Mucosa of rectum (tissue), 2 donors: ENCODE results near the gene GYPB.
"Not testable (repeated sequence)": the region's sequence is repeated elsewhere in the genome, so short reads cannot be mapped to it uniquely, and the experiment has no call there.

Experiments
- H3K27ac ChIP-seq, 2 donors: one replicate each; pipeline ENCODE4 v1.7.0; 2013; ENCODE audit warnings: inconsistent platforms in 2 of 2, low read depth in 2 of 2, low read length in 2 of 2
- H3K27me3 ChIP-seq, 2 donors: one replicate each; pipeline ENCODE4 v1.7.0; 2013; ENCODE audit warnings: low read length in 2 of 2; ENCODE audit not compliant: control insufficient read depth in 2 of 2, insufficient read depth in 2 of 2
- H3K36me3 ChIP-seq, 2 donors: one replicate each; pipeline ENCODE4 v1.7.0; 2013; ENCODE audit warnings: low read length in 2 of 2; ENCODE audit not compliant: control insufficient read depth in 2 of 2, insufficient read depth in 2 of 2
- H3K4me1 ChIP-seq, 2 donors: one replicate each; pipeline ENCODE4 v1.7.0; 2013; ENCODE audit warnings: low read length in 2 of 2, mild to moderate bottlenecking in 1 of 2; ENCODE audit not compliant: control insufficient read depth in 2 of 2, insufficient read depth in 2 of 2
- H3K4me3 ChIP-seq, 2 donors: one replicate each; pipeline ENCODE4 v1.7.0; 2013; ENCODE audit warnings: low read length in 2 of 2
- H3K9ac ChIP-seq, 2 donors: one replicate each; pipeline ENCODE4 v1.7.0; 2013; ENCODE audit warnings: low read length in 2 of 2, low read depth in 1 of 2, mild to moderate bottlenecking in 1 of 2
- H3K9me3 ChIP-seq, 2 donors: one replicate each; pipeline ENCODE4 v1.7.0; 2013; ENCODE audit warnings: low read length in 2 of 2; ENCODE audit not compliant: control insufficient read depth in 2 of 2
- donor health status: healthy.
- donor health status: Normal muscosa, but diverticular disease.

The GYPB gene

GRCh38 chr4:144031875-144032274 lies 12.7 kb upstream of the GYPB start:
- H3K4me1 ChIP-seq, H3K27ac ChIP-seq, H3K9me3 ChIP-seq, H3K27me3 ChIP-seq, H3K36me3 ChIP-seq, H3K4me3 ChIP-seq, H3K9ac ChIP-seq: not testable (repeated sequence)

DNA sequence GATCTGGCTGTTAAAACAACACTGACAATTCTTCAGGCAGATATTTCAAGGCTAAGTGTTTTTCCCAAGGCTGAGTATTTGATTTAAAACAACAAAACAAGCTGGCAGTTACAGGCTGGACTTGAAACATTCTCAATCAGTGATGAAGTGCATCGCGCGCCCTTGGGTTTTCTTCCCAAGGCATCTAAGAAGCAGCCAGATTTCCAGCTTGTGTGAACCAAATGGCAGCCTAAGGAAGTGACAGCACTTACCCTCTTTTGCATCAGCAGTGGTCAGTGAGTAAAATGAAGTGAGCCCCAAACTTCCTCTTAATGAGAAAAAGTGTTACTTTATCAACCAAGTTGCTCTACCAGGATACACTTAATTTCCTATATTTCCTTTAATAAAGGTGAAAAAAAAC lies 12.2 kb upstream of the GYPB start:
- H3K27ac ChIP-seq, H3K27me3 ChIP-seq, H3K36me3 ChIP-seq, H3K9me3 ChIP-seq, H3K9ac ChIP-seq, H3K4me1 ChIP-seq, H3K4me3 ChIP-seq: not testable (repeated sequence)

GRCh38 chr4:144030708-144031107 lies 11.5 kb upstream of the GYPB start:
- not testable (repeated sequence) for H3K4me1 ChIP-seq, H3K4me3 ChIP-seq, H3K9me3 ChIP-seq, H3K36me3 ChIP-seq, H3K27ac ChIP-seq, H3K9ac ChIP-seq, H3K27me3 ChIP-seq

GRCh38 chr4:144026682-144027081 lies 7.5 kb upstream of the GYPB start:
- H3K9me3 ChIP-seq, H3K4me3 ChIP-seq, H3K27me3 ChIP-seq, H3K27ac ChIP-seq, H3K36me3 ChIP-seq, H3K9ac ChIP-seq, H3K4me1 ChIP-seq: not testable (repeated sequence)

- not testable (repeated sequence) for H3K27me3 ChIP-seq, H3K36me3 ChIP-seq, H3K4me1 ChIP-seq, H3K9me3 ChIP-seq, H3K27ac ChIP-seq, H3K4me3 ChIP-seq, H3K9ac ChIP-seq
These were observed 5.3 kb upstream of the GYPB start for GRCh38 chr4:144024399-144025053.

GRCh38 chr4:144022772-144023400 lies 3.7 kb upstream of the GYPB start:
- H3K9ac ChIP-seq, H3K27ac ChIP-seq, H3K27me3 ChIP-seq, H3K4me1 ChIP-seq, H3K4me3 ChIP-seq, H3K36me3 ChIP-seq, H3K9me3 ChIP-seq: not testable (repeated sequence)

DNA sequence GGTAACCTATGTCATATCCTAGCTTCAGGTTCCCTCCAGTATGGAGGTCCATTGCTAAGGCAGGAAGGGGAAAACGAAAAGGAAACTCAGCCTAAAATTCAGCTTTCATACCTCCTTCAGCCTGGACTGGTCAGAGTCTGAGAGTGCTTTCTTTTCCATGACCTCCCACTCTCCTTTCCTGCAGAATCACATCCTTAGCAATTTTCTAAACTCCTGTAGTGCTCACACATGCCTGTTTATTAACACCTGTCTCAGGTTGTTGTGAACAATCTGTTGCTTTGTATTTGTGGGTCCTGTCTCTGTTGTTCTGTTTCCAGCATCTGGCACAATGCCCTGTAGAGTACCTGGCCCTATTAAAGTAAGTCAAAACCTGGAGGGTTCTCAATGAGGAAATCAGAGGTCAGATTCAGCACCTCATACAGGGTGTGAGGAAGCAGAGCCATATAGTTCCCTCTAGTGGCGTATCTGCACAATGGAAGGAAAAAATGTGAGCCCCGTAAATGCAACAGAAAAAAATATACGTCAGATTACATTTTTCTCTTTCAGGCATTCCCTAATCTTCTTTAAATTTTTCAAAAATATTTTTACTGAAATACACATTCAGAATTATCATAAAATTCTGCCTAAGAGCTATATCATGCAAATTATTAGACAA lies 2.3 kb upstream of the GYPB start:
- H3K4me3 ChIP-seq, H3K9me3 ChIP-seq, H3K27ac ChIP-seq, H3K4me1 ChIP-seq, H3K27me3 ChIP-seq, H3K36me3 ChIP-seq, H3K9ac ChIP-seq: not testable (repeated sequence)

- H3K36me3 ChIP-seq, H3K9me3 ChIP-seq, H3K9ac ChIP-seq, H3K4me1 ChIP-seq, H3K4me3 ChIP-seq, H3K27me3 ChIP-seq, H3K27ac ChIP-seq: not testable (repeated sequence)
These were observed 768 bp downstream of the GYPB start for GRCh38 chr4:144018223-144019000.

DNA sequence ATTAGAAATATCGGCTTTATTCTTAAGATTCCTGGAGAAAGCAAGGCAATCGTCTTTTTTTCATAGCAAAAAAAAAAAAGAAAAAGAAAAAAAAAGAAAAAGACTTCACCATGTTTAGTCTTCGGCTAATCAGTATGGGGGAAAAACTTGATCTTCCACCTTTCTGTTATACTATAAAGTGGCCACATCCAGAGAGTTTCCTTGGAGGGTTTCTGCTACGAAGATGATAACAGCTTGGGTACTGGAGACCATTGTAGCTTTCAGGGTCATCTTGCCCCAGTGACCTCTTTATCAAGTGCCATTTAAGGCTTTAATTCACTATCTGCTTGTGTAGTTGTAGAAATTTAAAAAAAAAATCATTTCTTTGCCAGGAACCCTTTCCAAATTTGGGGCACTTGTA lies 1.9 kb downstream of the GYPB start:
- H3K27me3 ChIP-seq, H3K4me1 ChIP-seq, H3K9me3 ChIP-seq, H3K9ac ChIP-seq, H3K27ac ChIP-seq, H3K4me3 ChIP-seq, H3K36me3 ChIP-seq: not testable (repeated sequence)

DNA sequence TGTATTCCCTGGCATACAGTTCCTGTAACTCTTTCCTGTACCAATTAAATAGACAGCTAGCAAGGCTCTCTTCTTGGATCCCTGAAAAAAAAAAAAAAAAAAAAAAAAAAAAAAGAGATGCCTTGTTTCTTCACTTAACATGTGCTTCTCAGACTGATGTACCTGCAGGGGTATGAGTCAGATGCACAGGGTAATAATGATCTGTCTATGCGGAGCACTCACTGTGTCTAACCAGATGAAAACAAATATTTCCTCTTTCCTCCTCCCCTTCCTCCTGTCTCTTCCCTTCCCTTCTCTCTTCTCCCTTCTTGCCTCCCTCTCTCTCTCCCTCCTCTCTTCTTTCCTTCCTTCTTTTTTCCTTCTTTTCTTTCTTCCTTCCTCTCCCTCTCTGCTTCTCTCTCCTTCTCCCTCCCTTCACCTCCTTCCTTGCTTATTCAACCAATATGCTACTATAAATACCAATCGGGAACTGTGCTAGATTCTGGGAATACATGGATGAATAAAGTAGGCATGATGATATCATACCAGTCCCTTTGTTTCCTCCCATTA lies 3.0 kb downstream of the GYPB start:
- not testable (repeated sequence) for H3K4me1 ChIP-seq, H3K27ac ChIP-seq, H3K4me3 ChIP-seq, H3K9ac ChIP-seq, H3K9me3 ChIP-seq, H3K36me3 ChIP-seq, H3K27me3 ChIP-seq
